Endothelial cell of hepatic sinusoid (primary cell): Measurements from ENCODE around the gene MAP1LC3B2.

Experiments
- in situ Hi-C: cut with HindIII; loops from 2 replicates; pipeline ENCODE4 v1.10.0; 2017; ENCODE audit warnings: low sequenced_read_pairs

Gene MAP1LC3B2

GRCh38 chr12:116559162-116559935 is at the start of gene MAP1LC3B2:
Gene MAP1LC3B2, plus strand, starts transcription at chr12:116559381. Its CDS starts 16,562 bp downstream, at chr12:116575943.
- in situ Hi-C loops, result no loop called here

- in situ Hi-C loops, result no loop called here
Measured at GRCh38 chr12:116513944-116514343, 45.2 kb upstream of the MAP1LC3B2 start.

- in situ Hi-C loops, result loop anchor here (5.0 kb wide), 2 partner anchors 53 to 87 kb away; no protein-coding TSS in a partner anchor
Measured at GRCh38 chr12:116515684-116516083, 43.5 kb upstream of the MAP1LC3B2 start.

- in situ Hi-C loops, result loop anchor here (5.0 kb wide), 2 partner anchors 54 to 86 kb away; no protein-coding TSS in a partner anchor
Measured at GRCh38 chr12:116516657-116517056, 42.5 kb upstream of the MAP1LC3B2 start.

- in situ Hi-C loops, result loop anchor here (5.0 kb wide), 2 partner anchors 55 to 85 kb away; no protein-coding TSS in a partner anchor
Measured at GRCh38 chr12:116517431-116518045, 41.6 kb upstream of the MAP1LC3B2 start.

GRCh38 chr12:116520225-116520760 is 38.9 kb upstream of the MAP1LC3B2 start:
- in situ Hi-C loops, result loop anchor here (5.0 kb wide), 1 partner anchor 62 kb away; no protein-coding TSS in a partner anchor

GRCh38 chr12:116520801-116521471 is 38.2 kb upstream of the MAP1LC3B2 start:
- in situ Hi-C loops, result loop anchor here (5.0 kb wide), 1 partner anchor 61 kb away; no protein-coding TSS in a partner anchor

GRCh38 chr12:116524311-116524710 is 34.9 kb upstream of the MAP1LC3B2 start:
- in situ Hi-C loops, result loop anchor here (5.0 kb wide), 1 partner anchor 58 kb away; no protein-coding TSS in a partner anchor

- in situ Hi-C loops, result loop anchor here (5.0 kb wide), 1 partner anchor 57 kb away; no protein-coding TSS in a partner anchor
Measured at GRCh38 chr12:116524964-116525379, 34.2 kb upstream of the MAP1LC3B2 start.

- in situ Hi-C loops, result no loop called here
Measured at GRCh38 chr12:116525418-116526001, 33.7 kb upstream of the MAP1LC3B2 start.

GRCh38 chr12:116528065-116528464 is 31.1 kb upstream of the MAP1LC3B2 start:
- in situ Hi-C loops, result no loop called here

GRCh38 chr12:116528498-116528897 is 30.7 kb upstream of the MAP1LC3B2 start:
- in situ Hi-C loops, result no loop called here

- in situ Hi-C loops, result no loop called here
Measured at GRCh38 chr12:116529048-116529447, 30.1 kb upstream of the MAP1LC3B2 start.

GRCh38 chr12:116529686-116530085 is 29.5 kb upstream of the MAP1LC3B2 start:
- in situ Hi-C loops, result no loop called here

GRCh38 chr12:116532428-116532827 is 26.8 kb upstream of the MAP1LC3B2 start:
- in situ Hi-C loops, result no loop called here

- in situ Hi-C loops, result no loop called here
Measured at GRCh38 chr12:116532986-116533342, 26.2 kb upstream of the MAP1LC3B2 start.

GRCh38 chr12:116533343-116534251 is 25.6 kb upstream of the MAP1LC3B2 start:
- in situ Hi-C loops, result no loop called here

- in situ Hi-C loops, result no loop called here
Measured at GRCh38 chr12:116534311-116535121, 24.7 kb upstream of the MAP1LC3B2 start.

GRCh38 chr12:116535241-116535640 is 23.9 kb upstream of the MAP1LC3B2 start:
- in situ Hi-C loops, result no loop called here
